HG02852 (cell line): ENCODE data around the gene TWIST2.

Experiments
- ATAC-seq: cut with Tn5 transposase; IDR thresholded peaks from one replicate; pipeline ENCODE4 v1.9.1; 2021; ENCODE audit warnings: mild to moderate bottlenecking, moderate library complexity; ENCODE audit not compliant: unreplicated experiment

Gene TWIST2

DNA sequence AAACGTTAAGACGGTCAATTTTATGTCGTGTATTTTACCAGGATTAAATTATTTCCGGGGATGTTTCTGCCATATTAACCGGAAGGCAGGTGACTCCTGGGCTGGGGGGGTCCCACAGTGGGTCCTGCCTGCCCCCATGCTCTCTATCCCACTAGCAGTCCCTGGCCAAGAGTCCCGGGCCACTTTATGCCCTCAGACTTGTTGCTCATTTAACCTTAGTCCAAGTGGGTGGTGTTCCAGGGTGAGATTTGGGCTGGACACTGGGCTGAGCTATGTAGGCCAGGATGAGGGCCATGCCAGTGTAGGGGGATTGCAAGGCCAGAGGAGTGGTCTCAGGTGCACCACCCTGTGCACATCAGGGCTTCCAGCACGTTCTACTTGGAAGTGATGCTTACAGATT lies 24.1 kb downstream of the TWIST2 start:
- ATAC-seq = no peak

DNA sequence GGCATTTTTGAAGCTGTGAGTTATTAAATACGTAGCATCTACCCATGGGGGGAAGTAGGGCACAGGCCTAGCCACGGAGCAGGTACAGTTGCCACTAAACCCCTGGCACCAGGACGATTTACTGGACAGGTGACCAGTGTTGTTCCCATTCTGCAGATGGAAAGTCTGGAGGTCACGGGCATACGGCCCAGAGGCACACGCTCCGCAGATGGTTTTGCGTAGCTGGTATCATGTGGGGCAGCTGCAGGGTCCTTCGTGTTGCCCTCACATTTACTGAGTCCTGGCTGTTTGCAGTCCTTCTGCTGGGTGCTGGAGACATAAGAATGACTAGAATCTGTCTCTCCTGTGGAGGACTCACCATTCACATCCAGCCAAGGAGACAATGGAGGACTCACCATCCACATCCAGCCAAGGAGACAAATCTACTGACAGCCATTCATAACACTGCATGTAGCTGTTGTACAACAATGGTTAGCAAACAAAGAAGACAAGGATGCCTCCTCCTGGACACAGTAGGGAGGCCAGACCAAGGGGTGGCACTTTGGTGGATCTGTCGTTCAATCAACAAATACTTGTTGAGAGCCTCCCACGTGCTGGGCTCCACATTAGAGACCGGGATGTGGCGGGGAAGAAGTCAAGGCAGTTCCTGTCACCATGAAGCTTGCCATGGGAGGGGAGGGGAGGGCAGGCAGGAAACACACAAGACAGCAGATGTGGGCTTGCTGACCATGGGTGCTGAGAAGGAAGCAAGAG lies 24.9 kb downstream of the TWIST2 start:
- ATAC-seq = no peak

DNA sequence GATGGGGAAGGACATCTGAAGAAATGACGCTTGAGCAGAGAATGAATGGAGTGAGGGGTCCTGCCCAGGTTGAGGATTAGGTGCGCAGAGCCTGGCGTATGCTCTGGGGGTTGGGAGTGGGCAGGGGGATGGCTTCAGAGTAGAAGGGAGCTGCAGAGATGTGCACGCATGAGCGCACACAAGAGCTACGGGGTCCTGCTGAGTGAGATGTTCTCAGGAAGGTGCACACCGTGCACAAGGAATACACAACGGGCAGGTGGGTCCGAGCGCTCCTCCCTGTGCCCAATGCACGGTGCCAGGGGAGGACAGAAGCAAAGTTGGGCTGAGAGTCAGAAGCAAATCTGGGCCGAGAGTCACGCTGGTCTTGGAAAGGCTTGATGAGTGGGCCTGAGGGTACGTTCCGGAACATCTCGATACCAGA lies 25.5 kb downstream of the TWIST2 start:
- no peak for ATAC-seq

DNA sequence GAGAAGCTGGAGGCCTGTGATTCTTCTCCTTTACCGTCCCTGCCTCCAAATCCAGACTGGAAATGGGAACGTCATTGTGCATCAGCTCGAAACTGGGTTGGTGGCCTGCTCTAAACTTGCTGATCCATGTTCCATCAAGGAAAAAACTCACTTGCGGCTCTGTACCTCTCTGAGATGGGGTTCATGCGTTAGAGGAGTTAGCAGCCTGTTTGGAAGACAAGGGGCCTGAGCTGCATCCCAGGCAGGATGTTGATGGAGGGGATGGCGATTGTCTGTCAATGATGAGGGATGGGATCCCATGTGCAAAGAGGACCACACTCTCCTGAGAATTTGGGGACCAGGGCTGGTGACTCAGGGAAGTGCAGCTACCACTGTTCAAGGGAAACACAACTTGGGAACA lies 26.0 kb downstream of the TWIST2 start:
- ATAC-seq = no peak

DNA sequence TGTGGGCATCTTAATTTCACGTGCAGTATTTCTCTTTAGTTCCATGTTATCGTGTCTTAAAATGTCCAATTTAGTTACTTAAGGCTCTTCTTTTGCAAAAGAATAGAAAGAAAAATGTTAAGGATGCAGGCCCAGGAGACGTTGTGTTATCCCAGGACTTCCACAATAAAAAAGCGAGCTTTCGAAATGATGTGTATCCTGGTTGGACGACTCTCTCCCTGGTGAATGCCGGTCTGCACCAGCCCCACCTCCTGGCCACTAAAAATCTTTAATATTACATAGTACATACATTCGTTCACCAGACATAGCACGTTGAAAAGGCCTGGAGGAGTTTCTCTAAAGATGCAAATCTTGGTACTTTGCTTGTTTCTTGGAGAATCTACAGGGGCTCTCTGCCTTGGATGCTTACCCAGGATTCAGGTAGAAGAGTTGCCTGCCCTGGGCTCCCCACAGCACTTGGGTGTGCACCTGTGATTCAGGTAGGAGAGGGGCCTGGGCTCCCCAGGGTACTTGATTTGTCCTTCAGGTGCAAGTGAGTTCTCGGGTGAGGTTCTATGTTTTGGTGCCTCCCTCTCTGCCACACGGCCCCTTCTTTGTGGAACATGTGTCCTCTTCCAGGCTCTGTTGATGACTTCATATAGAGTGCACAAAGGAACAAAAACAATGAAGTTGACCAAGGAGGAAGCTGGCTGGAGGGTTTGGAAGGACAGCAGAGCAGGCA lies 26.6 kb downstream of the TWIST2 start:
- no peak for ATAC-seq

DNA sequence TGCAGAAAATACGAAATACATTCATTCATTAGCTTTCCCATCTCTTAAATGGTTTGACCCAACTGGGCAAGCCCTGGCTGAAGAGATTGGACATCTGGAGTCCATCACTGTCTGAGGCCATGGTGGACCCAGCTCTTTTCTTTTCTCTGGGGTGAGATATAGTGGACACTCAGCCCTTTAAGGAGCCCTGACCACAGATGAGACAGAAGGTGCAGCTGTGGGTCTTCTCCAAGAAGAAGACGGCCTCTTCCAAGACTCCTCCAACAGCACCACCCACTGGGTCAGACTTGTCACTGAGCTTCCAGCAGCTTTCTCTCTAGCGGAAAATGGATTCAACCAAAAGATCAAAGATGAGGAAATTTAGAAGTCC lies 27.2 kb downstream of the TWIST2 start:
- no peak for ATAC-seq

DNA sequence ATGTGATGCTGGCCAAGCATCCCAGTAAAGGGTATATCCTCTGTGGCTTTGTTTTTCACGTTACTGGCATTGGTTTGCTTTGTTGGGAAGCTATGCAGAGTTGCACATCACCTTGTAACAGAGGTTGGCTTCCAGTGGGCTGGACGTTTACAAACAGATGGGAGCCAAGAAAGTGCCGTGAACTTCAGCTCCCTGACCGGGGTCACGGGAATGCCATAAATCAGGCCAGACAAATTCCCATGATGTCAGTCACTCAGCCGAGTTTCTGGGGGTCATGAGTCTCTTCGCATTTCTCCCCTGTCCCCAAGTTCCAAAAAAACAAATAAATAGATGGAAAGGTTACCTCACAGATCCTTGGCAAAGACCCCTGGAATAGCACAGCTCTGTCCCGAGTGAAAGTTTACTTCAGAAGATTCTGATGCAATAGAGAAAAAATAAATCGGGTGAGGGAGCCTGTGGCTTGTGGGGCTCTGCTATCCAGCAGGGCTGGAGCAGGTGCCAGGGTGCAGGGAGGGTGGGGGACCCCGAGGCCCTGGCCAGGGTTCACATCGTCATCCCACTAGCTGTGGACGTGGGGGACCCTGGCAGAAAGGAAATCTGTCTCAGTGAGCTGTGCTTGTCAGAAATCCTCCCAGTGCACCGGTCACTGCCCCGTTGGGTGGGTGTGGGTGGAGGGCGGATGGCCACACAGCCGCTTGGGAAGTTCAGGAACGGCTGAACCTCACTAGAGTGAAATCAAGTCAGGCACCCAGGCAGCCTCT lies 27.8 kb downstream of the TWIST2 start:
- no peak for ATAC-seq

DNA sequence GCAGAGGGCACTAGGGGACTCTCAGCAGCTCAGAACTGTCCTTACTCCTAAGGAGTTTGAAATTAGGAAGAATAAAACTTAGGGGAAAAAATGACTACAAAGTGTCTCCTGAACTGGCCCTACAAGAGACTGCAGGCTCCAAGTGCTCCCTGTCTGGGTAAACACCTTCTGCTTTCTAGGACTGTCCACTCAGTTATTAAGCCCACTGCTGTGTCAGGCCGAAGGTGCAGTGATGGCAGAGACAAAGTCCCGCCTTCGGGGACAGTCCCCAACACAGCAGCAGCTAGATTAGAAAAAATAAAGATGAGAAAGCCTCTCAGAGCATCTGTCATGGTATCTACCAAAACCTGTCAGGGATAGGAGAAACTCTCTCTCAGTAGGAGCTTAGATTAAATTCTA lies 28.3 kb downstream of the TWIST2 start:
- ATAC-seq = no peak

DNA sequence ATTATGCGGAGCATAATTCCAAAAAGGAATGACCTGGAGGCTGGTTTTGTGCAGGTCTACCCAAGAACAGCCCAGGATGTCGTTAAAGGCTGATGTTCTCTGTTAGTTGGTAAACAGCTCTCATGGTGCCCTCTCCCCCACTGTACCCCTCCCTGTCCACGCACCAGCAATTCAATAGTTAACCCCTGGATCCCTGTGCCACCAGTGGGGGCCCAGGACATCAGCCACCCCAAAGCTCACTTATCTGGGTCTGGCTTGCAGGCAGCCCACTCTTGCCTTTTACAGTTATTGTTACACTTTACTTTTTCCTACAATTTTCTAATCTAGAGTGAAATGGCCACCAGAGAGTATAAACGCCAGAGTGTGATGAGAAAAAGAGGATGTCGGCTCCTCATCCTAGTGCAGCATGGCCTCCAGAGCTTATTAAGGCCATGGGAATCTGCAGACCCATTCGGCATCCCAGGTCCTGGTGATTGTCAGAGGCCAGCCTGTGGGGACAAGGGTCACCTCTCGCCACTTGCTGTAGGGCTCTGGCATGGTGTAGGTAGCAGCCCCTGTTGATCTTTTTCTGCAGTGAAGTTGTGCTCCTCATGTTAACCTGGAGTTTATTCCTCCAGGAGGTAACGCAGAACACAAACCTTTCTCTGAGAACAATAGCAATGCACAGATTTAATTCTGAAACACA lies 30.3 kb downstream of the TWIST2 start:
- no peak for ATAC-seq

DNA sequence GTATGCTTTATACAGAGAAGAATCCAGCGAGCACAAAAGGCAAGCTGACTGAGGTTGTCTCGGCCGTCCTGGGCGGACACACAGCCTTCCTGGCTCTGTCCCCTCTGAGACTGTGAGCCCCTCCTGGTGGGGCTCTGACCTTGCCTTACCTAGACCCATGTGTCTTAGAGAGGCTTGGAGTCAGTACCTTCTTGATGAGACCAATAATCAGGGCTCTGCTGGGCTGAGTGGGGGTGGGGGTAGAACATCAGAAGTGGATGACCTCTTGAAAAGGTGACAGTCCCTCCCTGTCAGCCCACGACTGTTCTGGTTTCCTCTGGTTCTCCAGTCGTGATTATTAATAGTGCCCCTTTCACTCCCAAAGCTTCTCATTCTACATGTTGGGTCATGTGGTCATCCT lies 31.2 kb downstream of the TWIST2 start:
- no peak for ATAC-seq

DNA sequence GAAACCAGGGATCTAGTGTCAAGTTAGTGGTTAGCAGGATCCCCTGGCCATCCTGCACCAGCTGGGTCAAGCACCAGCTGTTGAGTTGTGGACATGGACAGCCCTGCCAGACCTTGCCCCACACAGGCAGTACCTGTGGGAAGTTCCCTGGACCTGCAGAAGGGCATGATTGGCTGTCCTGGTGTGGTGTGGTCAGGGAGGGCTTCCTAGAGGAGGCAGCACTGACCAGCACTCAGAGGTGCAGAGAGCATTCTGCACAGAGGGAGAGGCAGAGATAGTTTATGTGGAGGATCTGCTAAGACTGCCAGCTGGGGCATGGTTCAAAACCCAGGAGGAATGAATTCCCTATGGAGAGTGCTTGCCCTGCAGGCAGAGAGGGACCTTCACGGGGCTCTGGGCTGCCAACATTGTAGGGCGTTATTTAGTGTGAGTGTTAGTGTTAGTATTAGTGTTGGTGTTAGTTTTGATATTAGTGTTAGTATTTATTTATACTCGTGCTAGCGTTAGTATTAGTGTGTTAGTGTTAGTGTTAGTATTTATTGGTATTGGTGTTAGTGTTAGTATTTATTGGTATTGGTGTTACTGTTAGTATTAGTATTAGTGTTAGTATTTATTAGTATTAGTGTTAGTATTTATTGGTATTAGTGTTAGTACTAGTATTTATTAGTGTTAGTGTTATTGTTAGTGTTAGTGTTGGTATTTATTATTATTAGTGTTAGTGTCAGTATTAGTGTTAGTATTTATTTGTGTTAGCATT lies 31.9 kb downstream of the TWIST2 start:
- no peak for ATAC-seq

DNA sequence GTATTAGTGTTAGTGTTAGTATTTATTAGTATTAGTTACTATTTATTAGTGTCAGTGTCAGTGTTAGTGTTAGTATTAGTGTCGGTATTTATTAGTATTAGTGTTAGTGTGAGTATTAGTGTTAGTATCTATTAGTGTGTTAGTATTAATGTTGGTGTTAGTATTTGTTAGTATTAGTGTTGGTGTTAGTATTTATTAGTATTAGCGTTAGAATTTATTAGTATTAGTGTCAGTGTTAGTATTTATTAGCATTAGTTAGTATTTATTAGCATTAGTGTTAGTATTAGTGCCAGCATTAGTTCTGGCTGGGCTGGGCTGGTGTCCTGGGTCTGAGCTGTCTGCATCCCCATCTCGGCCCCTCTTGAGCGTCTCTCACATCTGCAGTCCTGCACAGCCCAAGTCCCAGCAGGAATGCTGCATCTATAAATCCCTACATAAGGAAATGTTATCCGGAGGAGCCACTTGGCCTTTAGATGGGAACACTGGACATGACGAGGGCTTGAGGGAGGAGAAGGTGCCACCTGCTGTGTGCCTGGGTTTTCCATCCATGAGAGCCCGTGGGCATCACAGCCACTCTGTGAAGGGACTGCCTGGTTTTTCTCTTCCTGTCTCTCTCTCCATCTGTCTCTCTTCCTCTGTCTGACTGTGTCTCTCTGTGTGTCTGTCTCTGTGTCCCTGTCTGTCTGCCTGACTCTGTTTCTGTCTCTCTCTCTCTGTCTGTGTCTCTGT lies 33.6 kb downstream of the TWIST2 start:
- no peak for ATAC-seq

DNA sequence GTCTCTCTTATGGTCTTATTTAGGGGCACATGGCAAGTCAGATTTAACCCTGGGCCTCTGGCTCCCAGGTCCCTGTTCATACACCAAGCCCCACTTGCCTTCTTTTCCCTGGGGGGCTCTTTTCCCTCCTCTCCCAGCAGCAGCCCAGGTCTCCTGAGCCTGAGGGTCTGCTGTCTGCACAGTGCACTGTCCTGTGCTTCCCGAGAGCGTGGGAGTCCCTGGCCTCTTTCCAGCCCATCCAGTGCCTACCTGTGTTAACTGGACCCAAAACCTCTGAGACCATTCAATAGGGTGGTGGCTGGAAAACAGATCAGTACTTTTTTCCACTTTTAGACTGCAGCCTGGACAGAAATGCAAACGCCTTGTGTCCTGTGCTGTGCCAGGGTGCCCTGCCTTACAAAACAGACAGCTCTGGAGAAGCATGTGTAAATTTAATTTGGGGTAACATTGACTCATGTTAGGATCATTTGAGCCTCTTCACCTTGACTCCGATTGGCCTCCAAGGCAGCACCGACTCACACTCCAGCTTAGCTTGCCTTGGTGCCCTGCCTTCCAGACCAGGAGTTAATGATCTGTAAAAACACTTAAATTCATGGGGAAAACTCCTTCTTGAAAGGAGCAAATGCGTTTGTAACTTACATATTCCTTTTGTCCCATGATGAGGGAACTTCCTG lies 34.3 kb downstream of the TWIST2 start:
- no peak for ATAC-seq

DNA sequence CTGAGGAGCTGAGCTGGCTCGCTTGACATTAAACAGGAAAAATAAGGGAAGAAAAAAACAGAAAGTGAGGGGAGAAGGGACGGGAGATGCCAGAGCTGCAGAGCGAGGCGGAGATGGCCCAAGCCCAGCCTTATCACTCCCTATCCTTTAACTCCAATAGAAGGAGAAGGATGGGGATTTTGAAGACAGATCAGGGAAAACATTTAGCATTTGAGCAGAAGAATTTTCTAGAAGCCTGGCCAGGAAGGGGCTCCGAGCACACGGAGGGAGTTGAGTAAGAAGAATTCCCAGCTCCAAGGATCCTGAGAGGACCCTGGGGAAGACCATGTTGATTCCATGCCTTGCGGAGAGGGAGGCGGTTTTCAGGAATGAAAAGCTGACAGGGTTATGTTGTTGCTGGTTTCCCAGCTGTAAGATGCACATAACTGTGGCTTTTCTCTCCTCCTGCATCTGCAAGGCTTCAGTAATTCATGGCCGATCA lies 35.6 kb downstream of the TWIST2 start:
- ATAC-seq = no peak

DNA sequence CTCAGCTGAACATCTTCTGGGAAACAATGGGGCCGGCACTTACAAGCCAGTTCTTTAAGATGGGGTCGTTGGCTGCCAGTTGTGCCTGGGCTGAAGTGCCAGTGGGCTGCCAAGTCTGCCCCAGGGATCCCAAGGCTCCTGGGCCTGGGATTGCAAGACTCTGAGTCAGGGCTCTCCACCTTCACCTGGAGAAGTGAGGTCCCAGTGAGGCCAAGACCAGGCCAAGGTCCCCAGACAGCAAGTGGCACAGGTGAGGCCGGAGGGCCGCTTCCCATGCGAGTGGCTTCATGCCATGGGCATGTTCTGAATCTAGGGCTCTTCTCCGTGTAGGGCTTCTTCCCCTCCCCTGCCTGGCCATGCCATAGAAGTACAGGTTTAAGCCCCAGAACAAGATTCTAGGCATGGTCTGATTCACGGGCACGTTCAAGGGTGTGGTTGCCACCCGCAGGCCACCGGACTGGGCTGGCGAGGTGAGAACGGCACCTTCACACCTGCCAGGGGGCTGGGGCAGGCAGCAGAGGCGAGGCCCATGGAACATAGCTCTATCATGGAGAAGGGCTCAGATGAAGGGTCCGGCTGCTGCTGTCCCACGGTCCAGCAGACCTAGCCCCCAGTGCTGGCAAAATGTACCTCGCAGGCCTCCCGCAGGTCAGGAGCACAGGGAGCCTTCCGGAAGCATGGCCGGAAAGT lies 36.4 kb downstream of the TWIST2 start:
- ATAC-seq = no peak

DNA sequence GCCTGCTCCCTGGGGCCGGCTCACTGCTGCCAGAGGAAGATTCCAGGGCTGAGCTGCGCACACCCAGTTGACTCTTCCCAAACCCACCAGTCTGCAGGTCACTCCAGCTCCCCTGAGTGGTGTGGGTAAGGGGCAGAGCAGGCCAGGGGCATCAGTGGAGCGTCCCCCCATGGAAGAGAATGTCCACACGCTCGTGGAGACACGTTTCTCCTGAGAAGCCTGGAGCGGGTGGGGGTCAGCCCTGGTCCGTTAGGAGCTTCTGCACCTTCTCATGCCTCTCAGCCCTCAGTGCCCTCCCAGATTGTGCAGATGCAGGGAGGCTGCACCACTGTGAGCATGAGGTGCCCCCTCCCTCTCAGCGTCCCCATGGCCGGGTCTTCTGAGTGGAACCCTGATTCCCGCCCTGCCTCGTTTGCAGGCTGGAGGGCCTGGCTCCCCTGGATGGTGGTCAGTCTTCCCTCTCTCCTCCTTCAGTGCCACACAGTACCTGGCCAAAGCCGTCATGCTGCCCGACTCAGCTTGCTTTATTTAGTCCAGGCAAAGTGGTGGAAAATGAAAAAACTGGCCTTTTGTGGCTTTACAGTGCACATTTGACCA lies 37.0 kb downstream of the TWIST2 start:
- no peak for ATAC-seq

DNA sequence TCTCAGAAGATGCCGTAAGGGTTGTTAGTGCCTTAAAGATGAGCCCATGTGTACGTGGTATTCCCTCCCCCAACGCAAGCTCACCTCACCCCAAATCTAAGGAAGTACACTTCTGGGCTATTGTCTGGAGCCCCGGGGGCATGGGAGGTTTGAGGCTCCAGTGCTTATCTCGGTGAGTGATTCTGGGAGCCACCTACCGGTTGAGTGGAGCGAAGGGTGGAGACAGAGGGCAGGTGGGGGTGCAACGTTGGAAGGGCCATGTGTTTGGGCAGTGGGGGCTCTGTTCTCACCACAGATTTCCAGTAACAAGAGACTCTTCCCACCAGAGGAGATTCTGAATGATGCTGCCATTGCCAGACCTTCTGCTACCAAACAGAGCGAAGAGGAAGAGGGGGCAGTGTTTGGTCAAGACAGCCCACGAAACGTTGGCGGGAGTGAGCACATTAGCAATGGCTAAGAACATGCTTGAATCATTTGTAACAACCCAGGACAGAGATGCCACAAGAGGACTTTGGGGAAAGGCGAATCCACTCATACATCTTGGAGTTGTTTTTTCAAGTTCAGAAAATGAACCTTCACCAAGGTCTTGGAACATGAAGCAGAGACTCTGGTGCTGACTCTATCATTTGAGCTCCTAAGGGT lies 38.7 kb downstream of the TWIST2 start:
- ATAC-seq = no peak

DNA sequence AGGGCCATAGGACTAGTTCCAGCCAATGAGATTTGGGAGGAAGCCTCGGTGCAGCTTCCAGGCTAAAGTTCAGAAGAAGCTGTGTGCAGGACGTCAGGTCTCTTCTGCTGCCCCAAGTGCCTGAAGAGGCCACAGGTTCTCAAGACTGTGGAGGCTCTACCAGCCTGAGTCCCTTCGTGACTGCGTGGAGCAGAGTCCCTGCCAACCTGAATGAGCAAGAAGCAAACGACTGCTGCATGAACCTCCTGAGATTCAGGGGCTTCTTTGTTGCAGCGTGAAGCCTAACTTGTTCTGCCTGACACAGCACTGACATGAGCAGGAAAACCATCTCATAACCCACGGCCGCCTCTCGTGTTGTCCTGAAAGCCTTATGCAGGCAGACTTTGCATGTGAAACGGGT lies 39.7 kb downstream of the TWIST2 start:
- no peak for ATAC-seq
